ENCODE measurements around the gene OR10AD1.

DNA sequence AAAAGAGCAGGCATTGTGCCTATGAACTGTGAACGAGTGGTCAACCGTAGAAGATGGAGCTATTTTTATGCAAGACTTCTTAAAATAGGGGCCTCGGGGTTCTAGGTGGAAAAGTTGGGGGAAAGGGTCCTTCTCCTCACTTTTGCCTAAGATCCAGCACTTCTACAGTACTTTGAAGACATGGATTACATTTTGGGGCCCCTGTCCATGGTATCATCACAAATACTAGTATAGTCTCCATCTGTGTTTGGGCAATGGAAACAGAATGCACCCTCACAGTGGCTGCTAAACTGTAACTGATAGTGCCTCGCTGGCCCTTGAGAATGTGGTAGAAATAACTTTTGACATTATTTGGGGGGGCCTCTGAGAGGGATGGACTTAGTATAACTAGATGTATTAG lies 25.1 kb downstream of the OR10AD1 start:
- TF ChIP-seq, protein P1, sequence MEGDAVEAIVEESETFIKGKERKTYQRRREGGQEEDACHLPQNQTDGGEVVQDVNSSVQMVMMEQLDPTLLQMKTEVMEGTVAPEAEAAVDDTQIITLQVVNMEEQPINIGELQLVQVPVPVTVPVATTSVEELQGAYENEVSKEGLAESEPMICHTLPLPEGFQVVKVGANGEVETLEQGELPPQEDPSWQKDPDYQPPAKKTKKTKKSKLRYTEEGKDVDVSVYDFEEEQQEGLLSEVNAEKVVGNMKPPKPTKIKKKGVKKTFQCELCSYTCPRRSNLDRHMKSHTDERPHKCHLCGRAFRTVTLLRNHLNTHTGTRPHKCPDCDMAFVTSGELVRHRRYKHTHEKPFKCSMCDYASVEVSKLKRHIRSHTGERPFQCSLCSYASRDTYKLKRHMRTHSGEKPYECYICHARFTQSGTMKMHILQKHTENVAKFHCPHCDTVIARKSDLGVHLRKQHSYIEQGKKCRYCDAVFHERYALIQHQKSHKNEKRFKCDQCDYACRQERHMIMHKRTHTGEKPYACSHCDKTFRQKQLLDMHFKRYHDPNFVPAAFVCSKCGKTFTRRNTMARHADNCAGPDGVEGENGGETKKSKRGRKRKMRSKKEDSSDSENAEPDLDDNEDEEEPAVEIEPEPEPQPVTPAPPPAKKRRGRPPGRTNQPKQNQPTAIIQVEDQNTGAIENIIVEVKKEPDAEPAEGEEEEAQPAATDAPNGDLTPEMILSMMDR (IDR thresholded peaks at IDR 0.05; ENCODE audit: low read depth, low read length, missing input control), result no peak
- TF ChIP-seq, protein P2, sequence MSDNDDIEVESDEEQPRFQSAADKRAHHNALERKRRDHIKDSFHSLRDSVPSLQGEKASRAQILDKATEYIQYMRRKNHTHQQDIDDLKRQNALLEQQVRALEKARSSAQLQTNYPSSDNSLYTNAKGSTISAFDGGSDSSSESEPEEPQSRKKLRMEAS (IDR thresholded peaks at IDR 0.05), result no peak
- TF ChIP-seq SP1 (IDR thresholded peaks at IDR 0.05) (no peak), FOXA1 (IDR thresholded peaks at IDR 0.05) (no peak), RAD21 (IDR thresholded peaks at IDR 0.05) (no peak), GABPA (IDR thresholded peaks at IDR 0.05 in 1 of 2, conservative IDR thresholded peaks at IDR 0.05 in 1 of 2) (no peak), JUND (IDR thresholded peaks at IDR 0.05) (no peak), EGR1 (IDR thresholded peaks at IDR 0.05; ENCODE audit: low read depth in 2 of 2) (no peak), TAF1 (conservative IDR thresholded peaks at IDR 0.05) (no peak)
- TF ChIP-seq, protein P3, sequence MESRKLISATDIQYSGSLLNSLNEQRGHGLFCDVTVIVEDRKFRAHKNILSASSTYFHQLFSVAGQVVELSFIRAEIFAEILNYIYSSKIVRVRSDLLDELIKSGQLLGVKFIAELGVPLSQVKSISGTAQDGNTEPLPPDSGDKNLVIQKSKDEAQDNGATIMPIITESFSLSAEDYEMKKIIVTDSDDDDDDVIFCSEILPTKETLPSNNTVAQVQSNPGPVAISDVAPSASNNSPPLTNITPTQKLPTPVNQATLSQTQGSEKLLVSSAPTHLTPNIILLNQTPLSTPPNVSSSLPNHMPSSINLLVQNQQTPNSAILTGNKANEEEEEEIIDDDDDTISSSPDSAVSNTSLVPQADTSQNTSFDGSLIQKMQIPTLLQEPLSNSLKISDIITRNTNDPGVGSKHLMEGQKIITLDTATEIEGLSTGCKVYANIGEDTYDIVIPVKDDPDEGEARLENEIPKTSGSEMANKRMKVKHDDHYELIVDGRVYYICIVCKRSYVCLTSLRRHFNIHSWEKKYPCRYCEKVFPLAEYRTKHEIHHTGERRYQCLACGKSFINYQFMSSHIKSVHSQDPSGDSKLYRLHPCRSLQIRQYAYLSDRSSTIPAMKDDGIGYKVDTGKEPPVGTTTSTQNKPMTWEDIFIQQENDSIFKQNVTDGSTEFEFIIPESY (IDR thresholded peaks at IDR 0.05), result no peak
- TF ChIP-seq, protein P4, sequence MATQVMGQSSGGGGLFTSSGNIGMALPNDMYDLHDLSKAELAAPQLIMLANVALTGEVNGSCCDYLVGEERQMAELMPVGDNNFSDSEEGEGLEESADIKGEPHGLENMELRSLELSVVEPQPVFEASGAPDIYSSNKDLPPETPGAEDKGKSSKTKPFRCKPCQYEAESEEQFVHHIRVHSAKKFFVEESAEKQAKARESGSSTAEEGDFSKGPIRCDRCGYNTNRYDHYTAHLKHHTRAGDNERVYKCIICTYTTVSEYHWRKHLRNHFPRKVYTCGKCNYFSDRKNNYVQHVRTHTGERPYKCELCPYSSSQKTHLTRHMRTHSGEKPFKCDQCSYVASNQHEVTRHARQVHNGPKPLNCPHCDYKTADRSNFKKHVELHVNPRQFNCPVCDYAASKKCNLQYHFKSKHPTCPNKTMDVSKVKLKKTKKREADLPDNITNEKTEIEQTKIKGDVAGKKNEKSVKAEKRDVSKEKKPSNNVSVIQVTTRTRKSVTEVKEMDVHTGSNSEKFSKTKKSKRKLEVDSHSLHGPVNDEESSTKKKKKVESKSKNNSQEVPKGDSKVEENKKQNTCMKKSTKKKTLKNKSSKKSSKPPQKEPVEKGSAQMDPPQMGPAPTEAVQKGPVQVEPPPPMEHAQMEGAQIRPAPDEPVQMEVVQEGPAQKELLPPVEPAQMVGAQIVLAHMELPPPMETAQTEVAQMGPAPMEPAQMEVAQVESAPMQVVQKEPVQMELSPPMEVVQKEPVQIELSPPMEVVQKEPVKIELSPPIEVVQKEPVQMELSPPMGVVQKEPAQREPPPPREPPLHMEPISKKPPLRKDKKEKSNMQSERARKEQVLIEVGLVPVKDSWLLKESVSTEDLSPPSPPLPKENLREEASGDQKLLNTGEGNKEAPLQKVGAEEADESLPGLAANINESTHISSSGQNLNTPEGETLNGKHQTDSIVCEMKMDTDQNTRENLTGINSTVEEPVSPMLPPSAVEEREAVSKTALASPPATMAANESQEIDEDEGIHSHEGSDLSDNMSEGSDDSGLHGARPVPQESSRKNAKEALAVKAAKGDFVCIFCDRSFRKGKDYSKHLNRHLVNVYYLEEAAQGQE (IDR thresholded peaks at IDR 0.05), result no peak

Data from liver (tissue), 3 donors.